Transverse colon (tissue), 4 donors: ENCODE data around the gene DMRTB1.

ENCODE experiments used
- CTCF ChIP-seq, 5 experiments: fragments of 200-600 bp in 3 of 5; fragments of 450-650 bp in 2 of 5; sonication (generic) in 3 of 5; IDR thresholded peaks; 1 replicate in 2 of 5; 2 replicates in 3 of 5; pipeline ENCODE4 v1.5.1; 2016 to 2017; ENCODE audit warnings: antibody characterized with exemption in 5 of 5, inconsistent platforms in 3 of 5, mild to moderate bottlenecking in 2 of 5, moderate library complexity in 1 of 5
- EP300 ChIP-seq: sonication (generic); formaldehyde crosslinking; IDR thresholded peaks from one replicate; pipeline ENCODE4 v1.6.1; 2017; ENCODE audit warnings: antibody characterized with exemption, low read depth
- POLR2A ChIP-seq: fragments of 450-650 bp; IDR thresholded peaks from one replicate; pipeline ENCODE4 v1.6.1; 2016; ENCODE audit warnings: antibody characterized with exemption, mild to moderate bottlenecking, moderate library complexity
- POLR2AphosphoS5 ChIP-seq, 3 donors: sonication (generic); formaldehyde crosslinking; IDR thresholded peaks; one replicate each; pipeline ENCODE4 v1.6.1; 2016; ENCODE audit warnings: antibody characterized with exemption in 3 of 3

- TF ChIP-seq CTCF (IDR thresholded peaks at IDR 0.05) (no peak), POLR2AphosphoS5 (IDR thresholded peaks at IDR 0.05) (no peak), POLR2A (no peak), EP300 (no peak)
These were observed 48.5 kb upstream of the DMRTB1 start for GRCh38 chr1:53410701-53411100.
